ENCODE measurements around the gene PRPF6. TPM values are rescaled to one million over a fixed set of nuclear protein-coding genes. Genes with fewer than 3 reads are reported as not detected.

PRPF6 gene
- total and polyA plus RNA-seq, 2 donors (not counting 1 experiment from before 2014, with no cell fraction given) = 31.7 to 82.9 TPM

- no peaks in the 10 kb centered on the region for H3K79me2 ChIP-seq (ENCODE audit: control insufficient read depth, insufficient read depth, low read length)
- CTCF ChIA-PET = interaction anchor here (0.9 kb wide), 1 partner anchor 10 kb away, joined by 5 read pairs; no protein-coding TSS in a partner anchor
- no peak overlapping the region for H2AFZ ChIP-seq (ENCODE audit: insufficient read depth, low read depth, low read length, poor library complexity, severe bottlenecking)
- no peak for DNase-seq
- Mint-ChIP-seq H3K27me3 (no peaks in the 10 kb centered on the region), H3K27ac (no peak overlapping the region), H3K9me3 (ENCODE audit: insufficient read depth) (no peaks in the 10 kb centered on the region), H3K4me1 (peaks cover 8% of the 10 kb centered on the region), H3K4me3 (no peak overlapping the region)
- WGBS (ENCODE audit: insufficient coverage) = 96% methylated on average over 12 of the region's 16 CpGs
- TF ChIP-seq EZH2 (IDR thresholded peaks at IDR 0.05; ENCODE audit: borderline replicate concordance, insufficient read depth, low read depth, low read length, poor library complexity, severe bottlenecking) (no peak), CTCF (IDR thresholded peaks at IDR 0.05) (no peak)
- no peaks in the 10 kb centered on the region for H3K27me3 ChIP-seq (replicated peaks in 1 of 4; ENCODE audit: control extremely low read depth in 1 of 4, control insufficient read depth in 3 of 4, insufficient read depth in 4 of 4, low read length in 3 of 4)
- peaks cover 3 to 5% of the 10 kb centered on the region in 2 donors for H3K4me1 ChIP-seq (ENCODE audit: control insufficient read depth in 2 of 2, insufficient read depth in 2 of 2, low read length in 2 of 2)
- no peak overlapping the region for H3K9ac ChIP-seq (ENCODE audit: low read length)
- no peaks in the 10 kb centered on the region for H4K20me1 ChIP-seq (ENCODE audit: control insufficient read depth, insufficient read depth, low read length, poor library complexity, severe bottlenecking)
- H3K4me3 ChIP-seq (ENCODE audit: control extremely low read depth in 1 of 5, extremely low read depth in 1 of 5, insufficient read depth in 1 of 5, low read depth in 2 of 5, low read length in 4 of 5) = no peak overlapping the region
- no peak overlapping the region for H3K27ac ChIP-seq (ENCODE audit: low read length in 2 of 2)
- peaks cover 0 to 29% (median 0%) of the 10 kb centered on the region in 3 donors for H3K9me3 ChIP-seq (ENCODE audit: control extremely low read depth in 1 of 3, control insufficient read depth in 2 of 3, insufficient read depth in 1 of 3, low read length in 2 of 3)
- peaks cover 0 to 12% of the 10 kb centered on the region in 2 experiments for H3K36me3 ChIP-seq (replicated peaks in 1 of 2; ENCODE audit: control extremely low read depth in 1 of 2, control insufficient read depth in 1 of 2, extremely low read depth in 1 of 2, insufficient read depth in 2 of 2, low read length in 1 of 2)
- ATAC-seq (ENCODE audit: low read depth) = no peak
- POLR2A ChIA-PET = no interaction called here
- no peak overlapping the region for H3K4me2 ChIP-seq (replicated peaks; ENCODE audit: low read depth, low read length, poor library complexity, severe bottlenecking)
- intact Hi-C loops (cut with micrococcal nuclease) = no loop called here
These were observed 17.1 kb upstream of the PRPF6 start for GRCh38 chr20:63963784-63964301.

- intact Hi-C loops (cut with micrococcal nuclease) = no loop called here
- H3K27ac Mint-ChIP-seq = no peak overlapping the region
- H3K9ac ChIP-seq (ENCODE audit: low read length) = no peak overlapping the region
- H3K4me1 Mint-ChIP-seq = peaks cover 10% of the 10 kb centered on the region
- H3K4me2 ChIP-seq (replicated peaks; ENCODE audit: low read depth, low read length, poor library complexity, severe bottlenecking) = no peak overlapping the region
- no peaks in the 10 kb centered on the region for H3K9me3 Mint-ChIP-seq (ENCODE audit: insufficient read depth)
- TF ChIP-seq CTCF (IDR thresholded peaks at IDR 0.05) (no peak), EZH2 (IDR thresholded peaks at IDR 0.05; ENCODE audit: borderline replicate concordance, insufficient read depth, low read depth, low read length, poor library complexity, severe bottlenecking) (no peak)
- H2AFZ ChIP-seq (ENCODE audit: insufficient read depth, low read depth, low read length, poor library complexity, severe bottlenecking) = no peak overlapping the region
- ChIA-PET POLR2A (no interaction called here), CTCF (interaction anchor here (0.9 kb wide), 1 partner anchor 10 kb away, joined by 5 read pairs; no protein-coding TSS in a partner anchor)
- H3K27me3 Mint-ChIP-seq = no peaks in the 10 kb centered on the region
- H3K4me3 ChIP-seq (ENCODE audit: control extremely low read depth in 1 of 5, extremely low read depth in 1 of 5, insufficient read depth in 1 of 5, low read depth in 2 of 5, low read length in 4 of 5) = no peak overlapping the region
- no peaks in the 10 kb centered on the region for H3K79me2 ChIP-seq (ENCODE audit: control insufficient read depth, insufficient read depth, low read length)
- no peak overlapping the region for H3K4me3 Mint-ChIP-seq
- 98% methylated on average over 14 of the region's 16 CpGs for WGBS (ENCODE audit: insufficient coverage)
- ATAC-seq (ENCODE audit: low read depth) (no peak), DNase-seq (no peak)
- no peaks in the 10 kb centered on the region for H4K20me1 ChIP-seq (ENCODE audit: control insufficient read depth, insufficient read depth, low read length, poor library complexity, severe bottlenecking)
- peaks cover 0 to 29% (median 0%) of the 10 kb centered on the region in 3 donors for H3K9me3 ChIP-seq (ENCODE audit: control extremely low read depth in 1 of 3, control insufficient read depth in 2 of 3, insufficient read depth in 1 of 3, low read length in 2 of 3)
- peaks cover 0 to 12% of the 10 kb centered on the region in 2 experiments for H3K36me3 ChIP-seq (replicated peaks in 1 of 2; ENCODE audit: control extremely low read depth in 1 of 2, control insufficient read depth in 1 of 2, extremely low read depth in 1 of 2, insufficient read depth in 2 of 2, low read length in 1 of 2)
- H3K27ac ChIP-seq (ENCODE audit: low read length in 2 of 2) = no peak overlapping the region
- H3K27me3 ChIP-seq (replicated peaks in 1 of 4; ENCODE audit: control extremely low read depth in 1 of 4, control insufficient read depth in 3 of 4, insufficient read depth in 4 of 4, low read length in 3 of 4) = no peaks in the 10 kb centered on the region
- peaks cover 6 to 8% of the 10 kb centered on the region in 2 donors for H3K4me1 ChIP-seq (ENCODE audit: control insufficient read depth in 2 of 2, insufficient read depth in 2 of 2, low read length in 2 of 2)
These were observed 16.5 kb upstream of the PRPF6 start for GRCh38 chr20:63964412-63964811.
